Tibial nerve (tissue), 4 donors: ENCODE results near the gene ZNF181.

ENCODE experiments used
- EP300 ChIP-seq, 2 donors: sonication (generic); formaldehyde crosslinking; IDR thresholded peaks; one replicate each; pipeline ENCODE4 v1.6.1; 2017; ENCODE audit warnings: antibody characterized with exemption in 2 of 2, mild to moderate bottlenecking in 1 of 2
- POLR2A ChIP-seq, 2 donors: fragments of 450-650 bp; IDR thresholded peaks; one replicate each; pipeline ENCODE4 v1.6.1; 2017; ENCODE audit warnings: antibody characterized with exemption in 2 of 2, mild to moderate bottlenecking in 2 of 2, moderate library complexity in 2 of 2
- TF ChIP-seq, protein P1 (sequence below), 5 experiments: fragments of 200-600 bp in 3 of 5; fragments of 450-650 bp in 2 of 5; sonication (generic) in 3 of 5; IDR thresholded peaks; one replicate each; pipeline ENCODE4 v1.5.1; 2016 to 2019; ENCODE audit warnings: antibody characterized with exemption in 5 of 5, mild to moderate bottlenecking in 3 of 5, moderate library complexity in 2 of 5

DNA sequence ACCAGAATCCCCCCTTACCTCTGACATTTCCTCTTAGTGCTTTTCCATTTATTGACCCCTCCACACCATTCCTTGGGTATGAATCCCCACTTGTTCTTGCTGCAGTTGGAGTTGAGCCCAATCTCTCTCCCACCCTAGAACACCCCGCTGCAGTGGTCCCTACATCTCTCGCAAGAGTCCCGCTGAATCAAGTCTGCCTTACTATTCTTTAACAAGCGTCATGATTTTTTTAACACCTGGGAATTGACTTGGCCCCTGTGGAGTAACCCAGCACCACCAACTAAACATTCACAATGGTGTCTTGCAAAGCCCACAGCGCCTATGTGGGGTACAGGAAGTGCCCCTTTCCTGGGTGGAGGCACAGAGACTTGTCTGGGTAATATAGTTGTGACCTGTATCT is 52.2 kb downstream of the ZNF181 start:
- TF ChIP-seq, protein P1, sequence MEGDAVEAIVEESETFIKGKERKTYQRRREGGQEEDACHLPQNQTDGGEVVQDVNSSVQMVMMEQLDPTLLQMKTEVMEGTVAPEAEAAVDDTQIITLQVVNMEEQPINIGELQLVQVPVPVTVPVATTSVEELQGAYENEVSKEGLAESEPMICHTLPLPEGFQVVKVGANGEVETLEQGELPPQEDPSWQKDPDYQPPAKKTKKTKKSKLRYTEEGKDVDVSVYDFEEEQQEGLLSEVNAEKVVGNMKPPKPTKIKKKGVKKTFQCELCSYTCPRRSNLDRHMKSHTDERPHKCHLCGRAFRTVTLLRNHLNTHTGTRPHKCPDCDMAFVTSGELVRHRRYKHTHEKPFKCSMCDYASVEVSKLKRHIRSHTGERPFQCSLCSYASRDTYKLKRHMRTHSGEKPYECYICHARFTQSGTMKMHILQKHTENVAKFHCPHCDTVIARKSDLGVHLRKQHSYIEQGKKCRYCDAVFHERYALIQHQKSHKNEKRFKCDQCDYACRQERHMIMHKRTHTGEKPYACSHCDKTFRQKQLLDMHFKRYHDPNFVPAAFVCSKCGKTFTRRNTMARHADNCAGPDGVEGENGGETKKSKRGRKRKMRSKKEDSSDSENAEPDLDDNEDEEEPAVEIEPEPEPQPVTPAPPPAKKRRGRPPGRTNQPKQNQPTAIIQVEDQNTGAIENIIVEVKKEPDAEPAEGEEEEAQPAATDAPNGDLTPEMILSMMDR (IDR thresholded peaks at IDR 0.05): no peak
- no peak for TF ChIP-seq POLR2A (IDR thresholded peaks at IDR 0.05)
- no peak for TF ChIP-seq EP300 (IDR thresholded peaks at IDR 0.05)
